Stimulated activated CD8-positive, alpha-beta memory T cell treated with anti-CD3 and anti-CD28 coated beads, Interleukin-15, amount 100 ng/mL, for 1 hour (primary cell): ENCODE results near the gene DESI1.
"Not testable (repeated sequence)": the region's sequence is repeated elsewhere in the genome, so short reads cannot be mapped to it uniquely, and the experiment has no call there.

Experiments used
- DNase-seq: peaks from one replicate; pipeline ENCODE4 v3.0.0-alpha.2; 2020; ENCODE audit warnings: low read depth

Gene DESI1

GRCh38 chr22:41634610-41635009, 13.8 kb upstream of the DESI1 start:
- not testable (repeated sequence) for DNase-seq

- DNase-seq = not testable (repeated sequence)
These were observed 10.8 kb upstream of the DESI1 start for GRCh38 chr22:41631615-41632014.

GRCh38 chr22:41631115-41631514, 10.3 kb upstream of the DESI1 start:
- DNase-seq = not testable (repeated sequence)

- DNase-seq = no peak
These were observed 4.7 kb upstream of the DESI1 start for GRCh38 chr22:41625577-41625976.

GRCh38 chr22:41621911-41622179, 1.0 kb upstream of the DESI1 start:
- no peak for DNase-seq

GRCh38 chr22:41621099-41621910, 462 bp upstream of the DESI1 start, which contains the start of gene XRCC6:
XRCC6 (plus strand) TSS chr22:41621295; CDS start chr22:41622005, 710 bp downstream.
- peak; percentile 100 for DNase-seq

- no peak for DNase-seq
These were observed 759 bp downstream of the DESI1 start for GRCh38 chr22:41619979-41620588.

- DNase-seq = no peak
These were observed 7.4 kb downstream of the DESI1 start for GRCh38 chr22:41613456-41613855.

- no peak for DNase-seq
These were observed 8.1 kb downstream of the DESI1 start for GRCh38 chr22:41612603-41613306.

GRCh38 chr22:41608386-41608785, 12.5 kb downstream of the DESI1 start:
- DNase-seq = no peak

- DNase-seq = no peak
These were observed 16.9 kb downstream of the DESI1 start for GRCh38 chr22:41603873-41604332.

GRCh38 chr22:41600976-41601375, 19.9 kb downstream of the DESI1 start:
- no peak for DNase-seq

- no peak for DNase-seq
These were observed 21.8 kb downstream of the DESI1 start for GRCh38 chr22:41598891-41599635.

- DNase-seq = no peak
These were observed 22.8 kb downstream of the DESI1 start for GRCh38 chr22:41598081-41598480.

GRCh38 chr22:41597635-41597953, 23.2 kb downstream of the DESI1 start:
- DNase-seq = no peak

- DNase-seq = peak; percentile 11
These were observed 23.8 kb downstream of the DESI1 start for GRCh38 chr22:41596776-41597634.

GRCh38 chr22:41595703-41596102, 25.1 kb downstream of the DESI1 start:
- DNase-seq = no peak

GRCh38 chr22:41593336-41593960, 27.4 kb downstream of the DESI1 start:
- DNase-seq = not testable (repeated sequence)

GRCh38 chr22:41589391-41590241, 31.2 kb downstream of the DESI1 start, which contains the start of gene PMM1:
PMM1 (minus strand) TSS chr22:41589840; CDS start chr22:41589805, 35 bp downstream.
- DNase-seq = peak; percentile 100

- DNase-seq = no peak
These were observed 33.5 kb downstream of the DESI1 start for GRCh38 chr22:41587347-41587723.
